SK-N-SH (cell line): ENCODE measurements around the gene FYB1.

Source experiments
- CTCF ChIP-seq: fragments of 200-600 bp; sonication (generic); IDR thresholded peaks from 2 replicates; pipeline ENCODE4 v1.6.1; 2017; ENCODE audit warnings: antibody characterized with exemption, mild to moderate bottlenecking, moderate library complexity
- ZBTB33 ChIP-seq: IDR thresholded peaks from 2 replicates; pipeline ENCODE4 v1.4.0; 2012; ENCODE audit warnings: low read depth, borderline replicate concordance

GRCh38 chr5:39169081-39169480, 50.3 kb downstream of the FYB1 start:
- TF ChIP-seq CTCF (no peak), ZBTB33 (no peak)
